Urinary bladder (tissue), 4 donors: ENCODE results near the gene MRPS9. TPM values are rescaled to one million over a fixed set of nuclear protein-coding genes. Genes with fewer than 3 reads are reported as not detected.

Experiments
- DNase-seq: peaks from one replicate; pipeline ENCODE4 v3.0.0-alpha.2; 2015; ENCODE audit errors: extremely low spot score
- H3K27ac ChIP-seq: one replicate; pipeline ENCODE4 v1.5.1; 2013; ENCODE audit warnings: low read depth, mild to moderate bottlenecking, moderate library complexity
- H3K36me3 ChIP-seq: one replicate; pipeline ENCODE4 v1.6.1; 2013; ENCODE audit warnings: mild to moderate bottlenecking, moderate library complexity; ENCODE audit not compliant: insufficient read depth
- H3K4me1 ChIP-seq: one replicate; pipeline ENCODE4 v1.6.1; 2013; ENCODE audit warnings: mild to moderate bottlenecking, moderate library complexity; ENCODE audit not compliant: insufficient read depth
- H3K4me3 ChIP-seq: one replicate; pipeline ENCODE4 v1.5.1; 2013; ENCODE audit warnings: low read depth, low read length
- WGBS: extraction: QIAGEN DNeasy Blood & Tissue Kit; methylation state at CpG from one replicate; pipeline ENCODE4 v1.1.7; 2013; 5-methylcytosine and 5-hydroxymethylcytosine counted together
- polyA plus RNA-seq: library from polyadenylated mRNA; stranded (reverse); fragments of 200-250 nt; gene quantifications from one replicate; pipeline ENCODE4 v1.2.3, GENCODE V29; 2013
- total RNA-seq: library from RNA; depleted of rRNA; stranded (reverse); fragments of >200 nt; gene quantifications from one replicate; pipeline ENCODE4 v1.2.3, GENCODE V29; 2014
- donor health status: healthy with polysubstance abuse.
- donor health status: healthy.

The MRPS9 gene
- total and polyA plus RNA-seq, 2 donors: 23.9 to 27.0 TPM

- WGBS: 82% methylated on average over 5 of the region's 5 CpGs
- Histone ChIP-seq H3K4me1 (no peaks in the 10 kb centered on the region), H3K4me3 (no peak overlapping the region), H3K27ac (no peak overlapping the region), H3K36me3 (no peaks in the 10 kb centered on the region)
- no peak for DNase-seq
Observed at GRCh38 chr2:105062158-105062557, 24.3 kb downstream of the MRPS9 start.

- no peak for DNase-seq
- 70% methylated on average over 1 of the region's 1 CpG for WGBS
- H3K36me3 ChIP-seq: peaks cover 1% of the 10 kb centered on the region
- H3K4me3 ChIP-seq: no peak overlapping the region
- no peaks in the 10 kb centered on the region for H3K4me1 ChIP-seq
- no peak overlapping the region for H3K27ac ChIP-seq
Observed at GRCh38 chr2:105068387-105068786, 30.5 kb downstream of the MRPS9 start.

GRCh38 chr2:105068875-105069274, 31.0 kb downstream of the MRPS9 start:
- WGBS: 88% methylated on average over 5 of the region's 5 CpGs

GRCh38 chr2:105070010-105070865, 32.4 kb downstream of the MRPS9 start:
- H3K27ac ChIP-seq: no peak overlapping the region
- H3K4me1 ChIP-seq: no peaks in the 10 kb centered on the region
- H3K36me3 ChIP-seq: peaks cover 1% of the 10 kb centered on the region
- no peak overlapping the region for H3K4me3 ChIP-seq
- no peak for DNase-seq
- WGBS: 90% methylated on average over 7 of the region's 7 CpGs

More at GRCh38 chr2:105068875-105069274, 31.0 kb downstream of the MRPS9 start:
- H3K4me3 ChIP-seq: no peak overlapping the region
- no peak for DNase-seq
- H3K27ac ChIP-seq: no peak overlapping the region
- H3K36me3 ChIP-seq: peaks cover 1% of the 10 kb centered on the region
- H3K4me1 ChIP-seq: no peaks in the 10 kb centered on the region

GRCh38 chr2:105071379-105071778, 33.5 kb downstream of the MRPS9 start:
- Histone ChIP-seq H3K36me3 (peaks cover 1% of the 10 kb centered on the region), H3K4me3 (no peak overlapping the region), H3K4me1 (no peaks in the 10 kb centered on the region), H3K27ac (no peak overlapping the region)
- DNase-seq: no peak
- 97% methylated on average over 4 of the region's 4 CpGs for WGBS

- no peak for DNase-seq
- Histone ChIP-seq H3K27ac (no peak overlapping the region), H3K4me3 (no peak overlapping the region), H3K4me1 (no peaks in the 10 kb centered on the region), H3K36me3 (peaks cover 1% of the 10 kb centered on the region)
- WGBS: 92% methylated on average over 2 of the region's 2 CpGs
Observed at GRCh38 chr2:105072039-105072438, 34.2 kb downstream of the MRPS9 start.

- Histone ChIP-seq H3K27ac (no peak overlapping the region), H3K36me3 (no peaks in the 10 kb centered on the region), H3K4me3 (no peak overlapping the region), H3K4me1 (no peaks in the 10 kb centered on the region)
- DNase-seq: no peak
- 94% methylated on average over 4 of the region's 4 CpGs for WGBS
Observed at GRCh38 chr2:105073591-105073990, 35.7 kb downstream of the MRPS9 start.

GRCh38 chr2:105076121-105076520, 38.3 kb downstream of the MRPS9 start:
- no peak for DNase-seq
- Histone ChIP-seq H3K4me1 (no peaks in the 10 kb centered on the region), H3K4me3 (no peak overlapping the region), H3K27ac (no peak overlapping the region), H3K36me3 (peaks cover 2% of the 10 kb centered on the region)
- 95% methylated on average over 3 of the region's 3 CpGs for WGBS

- H3K27ac ChIP-seq: no peak overlapping the region
- no peaks in the 10 kb centered on the region for H3K4me1 ChIP-seq
- no peak for DNase-seq
- H3K4me3 ChIP-seq: no peak overlapping the region
- 73% methylated on average over 10 of the region's 10 CpGs for WGBS
- H3K36me3 ChIP-seq: peaks cover 2% of the 10 kb centered on the region
Observed at GRCh38 chr2:105078906-105079495, 41.1 kb downstream of the MRPS9 start.

- DNase-seq: no peak
Observed at GRCh38 chr2:105080461-105080860, 42.6 kb downstream of the MRPS9 start.

GRCh38 chr2:105081006-105081601, 43.2 kb downstream of the MRPS9 start:
- peaks cover 2% of the 10 kb centered on the region for H3K36me3 ChIP-seq
- no peaks in the 10 kb centered on the region for H3K4me1 ChIP-seq
- H3K4me3 ChIP-seq: no peak overlapping the region
- WGBS: 69% methylated on average over 20 of the region's 20 CpGs
- no peak overlapping the region for H3K27ac ChIP-seq
- DNase-seq: no peak

More at GRCh38 chr2:105080461-105080860, 42.6 kb downstream of the MRPS9 start:
- H3K36me3 ChIP-seq: peaks cover 2% of the 10 kb centered on the region
- H3K4me3 ChIP-seq: no peak overlapping the region
- no peak overlapping the region for H3K27ac ChIP-seq
- H3K4me1 ChIP-seq: no peaks in the 10 kb centered on the region

- H3K4me1 ChIP-seq: no peaks in the 10 kb centered on the region
- no peak overlapping the region for H3K27ac ChIP-seq
- H3K36me3 ChIP-seq: peaks cover 2% of the 10 kb centered on the region
- 80% methylated on average over 8 of the region's 8 CpGs for WGBS
- H3K4me3 ChIP-seq: no peak overlapping the region
- DNase-seq: no peak
Observed at GRCh38 chr2:105082107-105082506, 44.2 kb downstream of the MRPS9 start.

- WGBS: 92% methylated on average over 1 of the region's 1 CpG
- no peaks in the 10 kb centered on the region for H3K4me1 ChIP-seq
- no peak overlapping the region for H3K27ac ChIP-seq
- no peak overlapping the region for H3K4me3 ChIP-seq
- no peak for DNase-seq
- H3K36me3 ChIP-seq: no peaks in the 10 kb centered on the region
Observed at GRCh38 chr2:105085525-105085924, 47.7 kb downstream of the MRPS9 start.

GRCh38 chr2:105087273-105087672, 49.4 kb downstream of the MRPS9 start:
- no peak overlapping the region for H3K4me3 ChIP-seq
- peaks cover 2% of the 10 kb centered on the region for H3K36me3 ChIP-seq
- no peak overlapping the region for H3K27ac ChIP-seq
- 96% methylated on average over 1 of the region's 1 CpG for WGBS
- no peaks in the 10 kb centered on the region for H3K4me1 ChIP-seq
- no peak for DNase-seq
